ENCODE data around the gene C1orf167. TPM values are rescaled to one million over a fixed set of nuclear protein-coding genes. Genes with fewer than 3 reads are reported as not detected.

The C1orf167 gene
- total RNA-seq, 1 donor from 2014 or later = not detected

DNA sequence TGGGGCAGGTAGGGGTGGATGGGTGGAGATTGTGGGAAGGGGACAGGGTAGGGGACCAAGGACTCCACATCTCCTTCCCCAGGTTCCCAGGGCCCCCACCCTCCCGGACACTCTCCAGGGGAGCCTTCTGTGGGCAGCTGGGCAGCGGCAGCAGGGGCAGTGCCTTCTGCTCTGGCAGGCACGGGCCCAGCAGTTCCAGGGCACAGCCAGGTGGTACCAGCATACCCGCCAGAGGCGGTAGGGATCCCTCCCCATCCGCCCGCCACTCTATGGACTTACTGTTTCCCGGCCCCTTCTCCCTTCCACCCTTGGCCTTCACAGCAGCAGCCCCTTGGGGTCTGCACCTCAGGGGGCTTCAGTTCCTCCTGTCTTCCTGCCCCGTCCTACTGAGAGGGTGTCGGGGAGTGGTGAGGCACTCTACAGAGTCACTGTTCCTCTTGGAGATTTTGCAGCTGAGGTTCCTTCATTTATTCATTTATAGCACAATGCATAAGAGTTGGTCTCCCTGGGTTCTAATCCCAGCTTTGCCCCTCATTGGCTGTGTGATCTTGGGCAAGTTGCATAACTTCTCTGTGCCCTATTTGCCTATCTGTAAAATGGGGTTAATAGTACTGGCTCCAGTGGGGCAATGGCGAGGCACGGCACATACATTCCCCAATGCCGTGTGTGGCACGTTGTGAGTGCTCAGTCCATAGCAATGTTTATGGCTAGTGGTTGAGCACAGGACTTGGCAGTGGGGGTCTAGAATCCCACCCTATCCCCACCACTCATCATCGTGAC lies 17.0 kb downstream of the C1orf167 start:
- H3K4me3 ChIP-seq = no peak overlapping the region
- H3K27me3 ChIP-seq = no peaks in the 10 kb centered on the region
- H3K27ac ChIP-seq = no peak overlapping the region
- intact Hi-C loops (cut with DNase I) = no loop called here
- no peaks in the 10 kb centered on the region for H3K9me3 ChIP-seq
- DNase-seq (ENCODE audit: extremely low spot score in 2 of 2) = no peak
- H3K4me1 ChIP-seq = no peaks in the 10 kb centered on the region
- no peaks in the 10 kb centered on the region for H3K36me3 ChIP-seq
- TF ChIP-seq, protein P1, sequence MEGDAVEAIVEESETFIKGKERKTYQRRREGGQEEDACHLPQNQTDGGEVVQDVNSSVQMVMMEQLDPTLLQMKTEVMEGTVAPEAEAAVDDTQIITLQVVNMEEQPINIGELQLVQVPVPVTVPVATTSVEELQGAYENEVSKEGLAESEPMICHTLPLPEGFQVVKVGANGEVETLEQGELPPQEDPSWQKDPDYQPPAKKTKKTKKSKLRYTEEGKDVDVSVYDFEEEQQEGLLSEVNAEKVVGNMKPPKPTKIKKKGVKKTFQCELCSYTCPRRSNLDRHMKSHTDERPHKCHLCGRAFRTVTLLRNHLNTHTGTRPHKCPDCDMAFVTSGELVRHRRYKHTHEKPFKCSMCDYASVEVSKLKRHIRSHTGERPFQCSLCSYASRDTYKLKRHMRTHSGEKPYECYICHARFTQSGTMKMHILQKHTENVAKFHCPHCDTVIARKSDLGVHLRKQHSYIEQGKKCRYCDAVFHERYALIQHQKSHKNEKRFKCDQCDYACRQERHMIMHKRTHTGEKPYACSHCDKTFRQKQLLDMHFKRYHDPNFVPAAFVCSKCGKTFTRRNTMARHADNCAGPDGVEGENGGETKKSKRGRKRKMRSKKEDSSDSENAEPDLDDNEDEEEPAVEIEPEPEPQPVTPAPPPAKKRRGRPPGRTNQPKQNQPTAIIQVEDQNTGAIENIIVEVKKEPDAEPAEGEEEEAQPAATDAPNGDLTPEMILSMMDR (IDR thresholded peaks at IDR 0.05) = no peak
- no peak for TF ChIP-seq POLR2AphosphoS5 (IDR thresholded peaks at IDR 0.05; ENCODE audit: insufficient read depth in 1 of 2, low read depth in 1 of 2)
- no peak for TF ChIP-seq POLR2A (IDR thresholded peaks at IDR 0.05)

DNA sequence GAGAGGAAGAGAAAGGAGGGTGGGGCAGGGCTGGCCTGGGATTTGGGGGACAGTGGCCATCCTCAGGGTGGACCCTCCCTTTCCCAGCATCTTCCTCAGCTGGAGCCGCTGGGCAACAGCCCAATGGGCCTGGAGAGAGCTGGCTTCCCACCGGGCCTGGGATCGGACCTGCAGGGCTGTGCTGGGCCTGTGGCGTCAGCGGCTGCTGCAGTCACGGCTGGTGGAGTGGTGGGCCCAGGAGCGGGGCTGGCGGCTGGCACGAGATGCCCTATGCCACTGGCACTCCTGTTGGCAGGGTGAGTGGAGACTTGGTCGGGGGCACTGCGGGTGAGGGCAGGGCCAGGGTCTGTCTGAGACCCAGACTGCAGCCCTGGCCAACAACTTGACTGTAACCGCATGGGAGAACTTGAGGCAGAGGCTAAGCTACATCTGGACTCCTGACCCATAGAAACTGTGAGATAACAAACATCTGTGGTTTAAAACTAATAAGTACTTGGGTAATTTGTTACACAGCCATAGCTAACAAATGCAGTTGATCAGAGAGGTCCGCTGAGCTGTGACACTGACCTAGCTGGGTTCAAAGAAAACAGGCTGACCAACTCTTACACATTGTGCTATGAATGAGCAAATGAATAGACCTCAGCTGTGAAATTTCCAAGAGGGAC lies 17.9 kb downstream of the C1orf167 start:
- TF ChIP-seq POLR2AphosphoS5 (IDR thresholded peaks at IDR 0.05; ENCODE audit: insufficient read depth in 1 of 2, low read depth in 1 of 2) (no peak), POLR2A (IDR thresholded peaks at IDR 0.05) (no peak)
- TF ChIP-seq, protein P1 (IDR thresholded peaks at IDR 0.05) = no peak
- DNase-seq (ENCODE audit: extremely low spot score in 2 of 2) = no peak
- Histone ChIP-seq H3K36me3 (no peaks in the 10 kb centered on the region), H3K27ac (no peak overlapping the region), H3K9me3 (no peaks in the 10 kb centered on the region), H3K27me3 (no peaks in the 10 kb centered on the region), H3K4me1 (peaks cover 7% of the 10 kb centered on the region), H3K4me3 (no peak overlapping the region)
- intact Hi-C loops (cut with DNase I) = no loop called here

DNA sequence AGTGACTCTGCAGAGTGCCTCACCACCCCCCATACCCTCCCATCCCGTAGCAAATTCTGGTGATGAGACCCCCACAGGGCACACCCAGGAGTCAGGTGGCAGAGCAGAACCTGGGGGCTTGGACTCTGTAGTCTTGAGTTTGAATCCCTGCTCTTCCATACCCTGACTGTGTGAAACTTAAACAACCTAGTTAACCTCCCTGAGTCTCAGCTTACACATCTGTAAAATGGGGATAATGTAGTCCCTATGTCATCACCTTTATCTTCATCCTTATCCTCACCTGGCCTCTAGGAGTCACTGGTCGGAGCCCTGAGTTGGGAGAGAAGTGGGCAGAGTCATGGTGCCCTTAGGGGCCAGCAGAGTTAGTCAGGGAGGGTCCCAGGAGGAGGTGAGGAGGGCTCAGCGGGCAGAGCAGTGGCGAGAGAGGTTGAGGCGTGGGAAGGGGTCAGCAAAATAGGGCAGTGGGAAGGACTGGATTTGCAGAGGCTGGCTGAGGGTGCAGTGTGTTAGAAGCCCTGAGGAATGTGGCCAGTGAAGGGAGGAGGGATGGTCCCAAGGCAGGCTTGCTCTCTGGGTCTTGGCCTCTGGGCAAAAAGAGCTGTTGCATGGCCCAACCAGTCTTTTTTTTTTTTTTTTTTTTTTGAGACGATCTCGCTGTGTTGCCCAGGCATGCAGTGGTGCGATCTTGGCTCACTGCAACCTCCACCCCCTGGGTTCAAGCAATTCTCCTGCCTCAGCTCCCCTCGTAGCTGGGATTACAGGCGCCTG lies 18.6 kb downstream of the C1orf167 start:
- no peak for DNase-seq (ENCODE audit: extremely low spot score in 2 of 2)
- Histone ChIP-seq H3K36me3 (no peaks in the 10 kb centered on the region), H3K4me3 (no peak overlapping the region), H3K27me3 (no peaks in the 10 kb centered on the region), H3K27ac (no peak overlapping the region), H3K9me3 (no peaks in the 10 kb centered on the region), H3K4me1 (peaks cover 14% of the 10 kb centered on the region)
- intact Hi-C loops (cut with DNase I) = no loop called here
- TF ChIP-seq POLR2AphosphoS5 (IDR thresholded peaks at IDR 0.05; ENCODE audit: insufficient read depth in 1 of 2, low read depth in 1 of 2) (no peak), POLR2A (IDR thresholded peaks at IDR 0.05) (no peak)
- TF ChIP-seq, protein P1 (IDR thresholded peaks at IDR 0.05) = no peak

DNA sequence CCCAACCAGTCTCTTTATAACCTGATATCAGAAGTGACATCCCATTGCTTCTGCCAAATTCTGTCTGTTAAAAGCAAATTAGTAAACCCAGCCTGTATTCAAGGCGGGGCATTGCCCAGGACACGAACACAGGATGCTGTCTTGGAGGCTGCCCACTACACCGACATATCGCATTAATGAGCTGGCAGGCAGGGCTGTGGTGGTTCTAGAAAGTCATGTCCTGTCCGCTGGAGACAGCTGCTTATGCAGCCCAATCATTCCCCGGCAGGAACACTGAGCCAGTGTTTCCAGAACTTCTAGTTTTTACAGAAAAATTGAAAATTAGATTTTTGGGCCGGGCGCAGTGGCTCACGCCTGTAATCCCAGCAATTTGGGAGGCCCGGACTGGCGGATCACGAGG lies 19.3 kb downstream of the C1orf167 start:
- Histone ChIP-seq H3K27me3 (no peaks in the 10 kb centered on the region), H3K36me3 (no peaks in the 10 kb centered on the region), H3K4me3 (no peak overlapping the region), H3K4me1 (peaks cover 22% of the 10 kb centered on the region), H3K9me3 (no peaks in the 10 kb centered on the region), H3K27ac (no peak overlapping the region)
- TF ChIP-seq POLR2A (IDR thresholded peaks at IDR 0.05) (no peak), POLR2AphosphoS5 (IDR thresholded peaks at IDR 0.05; ENCODE audit: insufficient read depth in 1 of 2, low read depth in 1 of 2) (no peak)
- TF ChIP-seq, protein P1 (IDR thresholded peaks at IDR 0.05) = no peak
- no peak for DNase-seq (ENCODE audit: extremely low spot score in 2 of 2)
- intact Hi-C loops (cut with DNase I) = no loop called here
